Fibroblast of skin of scalp (primary cell): ENCODE data around the gene ANKS1B.

Experiments
- DNase-seq: peaks from one replicate; pipeline ENCODE4 v3.0.0-alpha.2; 2013

ANKS1B gene

DNA sequence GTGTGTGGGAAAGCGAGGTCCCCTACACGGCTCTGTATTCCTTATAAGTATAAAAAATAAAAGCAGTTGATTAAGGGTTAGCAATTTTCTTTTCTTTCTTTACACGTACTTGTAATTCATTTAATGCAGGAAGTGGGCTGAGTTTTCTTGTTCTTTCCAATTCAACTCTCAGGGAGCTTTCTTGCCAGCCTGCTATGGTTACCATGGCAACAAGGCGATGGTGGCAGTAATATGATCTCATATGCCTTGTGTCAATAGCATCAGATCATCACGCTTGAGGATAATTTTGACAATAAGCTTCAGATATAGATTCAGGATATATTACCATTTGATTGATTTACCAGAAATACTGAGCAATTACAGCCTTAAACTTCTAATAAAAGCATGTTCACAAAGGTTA is 873.1 kb downstream of the ANKS1B start:
- peak; percentile 4 for DNase-seq

DNA sequence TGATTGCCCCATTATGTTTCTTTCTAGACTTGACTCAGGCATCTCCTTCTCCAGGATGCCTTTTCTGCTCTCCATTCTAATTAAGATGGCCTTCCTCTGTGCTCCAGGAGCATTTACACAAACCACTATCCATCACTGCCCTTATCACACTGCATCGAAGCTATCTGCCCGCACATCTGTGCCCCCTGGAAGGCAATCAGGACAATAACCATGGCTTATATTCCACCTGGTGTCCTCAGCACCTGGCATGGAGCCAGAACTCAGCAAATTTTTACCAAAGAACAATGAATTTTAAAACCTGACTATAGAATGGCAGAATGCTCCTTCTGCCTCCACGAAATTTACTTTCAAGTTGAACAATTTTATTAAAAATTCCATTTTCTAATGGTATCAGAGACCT is 873.9 kb downstream of the ANKS1B start:
- no peak for DNase-seq

DNA sequence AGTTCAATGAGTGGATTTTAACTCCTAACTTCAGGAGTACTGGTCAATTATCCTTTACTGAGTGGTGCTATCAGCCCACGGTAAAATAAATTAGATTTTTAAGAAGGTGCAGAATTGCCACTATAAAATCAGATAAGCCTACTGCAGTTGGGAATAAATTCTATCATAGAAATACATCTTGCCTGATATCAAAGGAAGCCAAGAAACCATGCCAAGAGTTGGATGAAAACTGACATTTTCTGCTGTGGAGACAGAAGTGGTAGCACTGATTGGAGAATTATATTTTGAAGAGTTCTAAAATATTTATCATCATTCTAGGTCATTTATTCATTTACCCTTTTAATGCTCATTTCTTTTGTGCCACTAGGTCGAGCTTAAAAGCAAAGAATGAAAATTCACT is 874.5 kb downstream of the ANKS1B start:
- DNase-seq: no peak

DNA sequence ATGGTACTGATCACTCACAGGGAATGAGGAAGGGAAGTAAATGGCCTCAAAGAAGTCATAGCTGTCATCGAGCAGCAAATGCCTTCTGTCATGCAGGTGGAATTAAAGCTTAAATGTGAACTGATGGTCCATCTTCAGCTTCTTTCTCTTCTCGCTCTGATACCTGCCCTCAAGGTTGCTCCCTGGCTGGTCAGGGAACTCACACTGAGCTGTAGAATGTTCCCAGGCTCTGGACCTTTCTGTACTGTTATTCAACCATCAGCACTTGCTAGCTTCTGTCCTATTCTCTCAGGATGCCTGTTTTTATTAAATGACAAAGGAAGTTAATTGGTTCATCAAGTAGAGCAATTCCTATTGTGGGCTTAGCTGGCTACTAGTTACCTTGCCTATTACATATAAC is 875.8 kb downstream of the ANKS1B start:
- DNase-seq: no peak

DNA sequence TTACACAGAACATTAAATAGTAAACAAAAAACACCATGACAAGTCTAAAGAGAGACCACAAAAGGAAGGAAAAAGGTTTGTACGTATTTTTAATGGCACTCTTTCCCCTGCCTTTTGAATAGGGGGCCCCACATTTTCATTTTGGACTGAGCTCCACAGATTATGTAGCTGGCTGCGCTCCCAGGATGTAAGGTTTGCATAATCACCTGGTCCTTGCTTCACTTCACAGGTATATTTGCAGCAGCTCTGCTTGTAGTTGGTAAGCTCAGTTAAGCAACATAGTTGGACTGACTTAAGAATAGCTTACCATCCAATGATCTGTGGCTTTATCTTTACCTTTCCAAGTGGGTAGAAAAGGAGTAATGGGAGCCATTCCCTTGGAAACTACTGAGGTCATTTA is 885.0 kb downstream of the ANKS1B start:
- no peak for DNase-seq

DNA sequence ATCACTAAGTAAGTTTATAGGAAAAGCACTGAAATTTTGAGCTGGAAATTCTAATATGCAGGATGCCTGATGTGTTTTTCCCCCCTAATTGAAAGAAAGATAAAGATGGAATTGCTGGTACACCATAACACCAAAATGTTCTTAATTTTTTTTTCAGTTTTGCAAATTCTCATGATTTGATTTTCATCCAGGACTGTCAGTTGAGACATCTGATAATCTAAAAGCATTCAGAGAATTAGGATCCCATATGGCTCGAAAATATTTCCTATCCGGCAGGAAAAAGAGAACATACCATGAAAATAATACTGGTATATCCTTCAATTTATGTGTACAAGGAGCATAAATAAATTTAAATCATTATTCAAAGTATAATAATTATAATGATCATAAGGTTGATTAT is 887.6 kb downstream of the ANKS1B start:
- DNase-seq: no peak

DNA sequence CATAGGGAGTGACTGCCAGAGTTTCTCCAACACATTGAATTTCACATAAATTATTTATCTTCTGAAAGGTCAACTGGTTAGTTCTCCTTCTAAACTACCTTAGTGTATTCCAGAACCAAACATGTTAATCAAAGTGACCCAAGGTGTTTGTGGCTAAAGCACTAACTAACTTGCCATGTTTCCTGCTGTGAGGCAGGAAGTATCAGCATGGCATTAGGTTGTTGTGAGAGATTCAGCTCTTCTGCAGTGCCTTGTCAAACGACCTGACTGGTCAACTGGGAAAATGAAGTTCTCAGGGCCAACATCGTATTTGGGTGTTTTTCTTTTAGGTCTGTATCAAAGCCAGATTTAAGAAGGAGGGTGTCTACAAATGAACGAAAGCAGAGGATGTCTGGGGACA is 891.6 kb downstream of the ANKS1B start:
- no peak for DNase-seq

DNA sequence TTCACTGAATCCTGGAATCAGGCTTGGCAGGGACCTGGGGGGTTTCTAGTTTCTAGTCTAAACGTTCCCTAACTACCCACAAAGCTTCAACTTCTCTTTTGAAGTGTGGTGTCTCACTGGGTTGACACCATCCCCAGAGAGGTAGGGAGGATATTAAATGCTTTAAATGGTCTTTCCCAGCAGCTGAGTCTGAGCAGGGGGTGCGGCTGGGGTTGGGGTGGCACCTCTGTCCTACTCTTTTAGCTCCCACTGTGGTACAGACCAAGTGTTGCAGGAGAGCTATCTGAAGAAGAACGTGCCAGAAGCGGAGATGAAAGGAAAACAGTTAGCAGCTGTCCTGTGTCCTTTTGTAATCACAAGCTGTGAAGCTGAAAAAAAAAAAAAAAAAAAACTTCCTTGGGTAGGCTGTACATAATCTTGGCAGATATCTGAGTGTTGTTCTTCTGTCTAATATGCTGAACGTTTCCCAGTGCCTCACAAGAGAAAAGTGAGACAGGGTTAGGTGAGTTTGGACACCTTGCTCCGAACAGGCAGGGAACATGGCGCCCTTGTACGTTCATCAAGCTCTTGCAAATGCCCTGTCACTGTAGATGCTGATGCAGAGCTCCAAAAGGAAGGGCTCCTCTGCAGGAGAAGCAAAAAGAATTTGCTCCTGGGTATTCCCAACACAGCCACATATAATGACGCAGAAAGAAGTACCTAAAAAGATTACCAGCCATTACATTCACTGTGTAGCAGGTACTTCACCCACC is 892.5 kb downstream of the ANKS1B start:
- DNase-seq: no peak

DNA sequence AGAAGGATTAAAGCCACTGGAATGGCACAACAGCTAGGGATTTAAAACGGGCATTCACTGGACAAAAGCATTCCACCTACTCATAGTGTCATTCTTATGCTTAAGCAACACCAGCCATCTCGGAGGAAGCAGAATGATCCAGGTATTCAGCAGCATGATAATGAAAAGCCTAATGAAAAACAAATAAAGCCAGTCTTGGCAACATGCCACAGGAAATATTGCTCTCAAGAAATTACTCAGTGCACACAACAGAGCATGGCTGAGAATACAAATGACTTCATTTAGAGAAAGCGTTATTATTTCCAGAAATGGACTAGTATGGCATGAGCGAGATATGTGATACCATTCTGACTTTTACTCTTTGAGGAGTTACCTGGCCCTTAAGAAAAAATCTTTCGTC is 897.5 kb downstream of the ANKS1B start:
- DNase-seq: no peak

DNA sequence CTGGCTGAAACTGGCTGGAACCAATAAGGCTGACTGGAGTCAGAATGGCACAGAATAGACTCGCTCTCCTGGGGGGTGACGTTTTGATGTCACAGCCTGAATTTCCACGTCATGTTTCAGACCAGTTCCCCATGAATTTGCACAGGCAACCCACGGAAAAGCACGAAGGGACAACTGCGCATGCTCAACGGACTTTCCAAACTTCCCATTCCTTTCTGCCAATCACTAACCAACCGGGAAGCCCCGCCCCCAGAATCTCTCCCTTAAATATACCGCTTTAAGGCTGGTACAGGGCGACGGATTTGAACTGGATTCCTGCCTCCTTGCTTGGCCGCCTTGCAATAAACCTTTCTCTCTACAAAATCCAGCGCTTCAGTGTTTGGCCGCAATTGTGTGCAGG is 904.9 kb downstream of the ANKS1B start:
- no peak for DNase-seq

DNA sequence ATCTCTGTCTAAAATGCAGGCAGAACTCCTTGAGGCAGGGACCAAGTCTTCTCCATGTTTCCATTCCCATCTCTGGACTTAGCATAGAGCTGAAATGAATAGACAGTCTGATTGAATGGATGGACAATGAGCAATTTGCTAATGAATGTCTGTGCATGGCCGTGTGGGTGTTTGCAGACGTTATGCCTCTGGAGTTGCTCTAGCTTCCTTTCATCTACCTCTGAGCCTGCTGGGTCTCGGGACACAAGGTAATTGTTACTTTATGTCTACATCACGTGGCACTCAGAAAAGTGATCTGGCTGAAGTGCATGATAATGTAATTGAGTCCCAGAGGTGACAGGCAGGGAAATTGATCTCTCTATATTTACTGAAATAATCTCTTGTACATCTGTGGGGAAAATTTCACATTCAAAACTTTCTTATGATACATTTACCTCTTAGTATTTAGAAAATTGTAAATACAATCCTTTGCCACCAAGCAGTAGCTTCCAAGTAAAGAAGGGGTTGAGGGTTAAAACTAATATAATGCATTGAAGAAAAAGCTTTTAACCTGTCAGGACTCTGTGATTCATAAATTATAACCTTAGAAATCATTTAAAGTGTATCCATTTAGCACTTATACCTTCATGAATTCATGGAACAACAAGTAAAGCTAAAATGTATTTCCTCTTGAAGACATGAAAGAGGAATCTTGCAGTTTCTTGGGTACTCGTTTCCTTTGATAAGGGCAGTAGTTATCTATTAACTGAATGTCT is 915.6 kb downstream of the ANKS1B start:
- DNase-seq: no peak

DNA sequence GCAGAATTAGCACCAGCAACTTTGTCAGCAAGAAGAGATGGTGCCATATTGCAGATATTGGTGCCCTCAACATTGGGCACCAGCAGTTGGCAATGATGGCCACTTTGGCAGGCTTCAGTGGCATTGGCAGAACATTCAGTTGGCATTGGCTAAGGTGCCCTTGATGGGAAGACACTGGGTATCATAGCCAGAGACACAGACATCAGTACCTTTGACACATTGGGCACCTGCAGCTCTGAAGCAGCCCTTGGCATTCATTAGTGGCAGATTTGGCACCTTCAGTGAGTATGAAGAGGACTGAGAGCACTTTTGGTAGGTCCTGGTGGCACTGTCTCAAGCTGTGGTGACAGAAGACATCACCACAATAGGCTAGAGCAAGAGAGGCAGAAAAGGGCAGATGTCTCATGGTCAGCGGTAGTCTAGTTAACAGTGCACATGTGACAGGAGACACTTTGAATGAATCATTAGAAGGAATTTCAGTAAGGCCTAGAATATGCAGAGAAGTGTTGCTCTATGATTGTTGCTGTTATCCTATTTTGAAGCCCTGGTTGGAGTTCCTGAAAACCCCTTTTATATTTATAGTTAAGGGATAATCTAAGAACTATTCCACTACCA is 917.5 kb downstream of the ANKS1B start:
- DNase-seq: no peak

DNA sequence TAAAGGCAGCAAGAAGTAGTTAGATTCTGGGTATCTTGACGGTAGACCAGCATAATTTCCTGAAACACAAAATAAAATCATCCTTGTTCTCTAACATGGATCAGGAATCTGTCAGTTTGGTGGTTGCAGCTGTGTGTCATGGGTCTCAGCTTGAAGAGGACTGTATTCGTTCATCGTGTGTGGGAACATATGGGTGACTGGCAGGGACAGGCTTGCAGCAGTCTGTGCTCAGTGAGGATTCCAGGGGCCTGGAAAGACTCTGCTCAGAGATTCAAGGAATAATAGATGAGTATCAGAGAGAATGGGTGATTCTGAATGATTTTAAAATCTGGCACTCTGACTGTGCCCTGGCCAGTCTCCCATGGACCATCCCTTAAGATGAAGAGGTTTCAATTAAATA is 918.0 kb downstream of the ANKS1B start:
- no peak for DNase-seq

DNA sequence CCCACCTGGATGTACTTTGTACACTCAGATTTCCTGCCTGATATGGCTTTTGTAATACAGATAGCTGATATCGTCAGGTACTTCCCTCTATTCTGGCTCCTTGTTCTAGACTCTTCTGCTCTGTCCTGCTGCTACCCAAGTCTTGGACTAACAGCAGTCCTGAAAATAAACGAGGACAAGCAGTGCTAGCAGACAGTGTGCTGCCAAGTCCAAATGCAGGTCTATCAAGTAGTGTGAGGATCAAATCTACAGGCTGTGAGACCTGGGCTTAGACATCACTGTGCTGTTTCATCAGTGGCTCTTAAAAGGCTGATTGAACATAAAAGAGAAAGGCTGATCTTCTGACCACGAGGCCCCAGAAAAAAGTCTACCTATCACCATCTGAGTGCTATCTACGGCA is 921.6 kb downstream of the ANKS1B start:
- DNase-seq: no peak

DNA sequence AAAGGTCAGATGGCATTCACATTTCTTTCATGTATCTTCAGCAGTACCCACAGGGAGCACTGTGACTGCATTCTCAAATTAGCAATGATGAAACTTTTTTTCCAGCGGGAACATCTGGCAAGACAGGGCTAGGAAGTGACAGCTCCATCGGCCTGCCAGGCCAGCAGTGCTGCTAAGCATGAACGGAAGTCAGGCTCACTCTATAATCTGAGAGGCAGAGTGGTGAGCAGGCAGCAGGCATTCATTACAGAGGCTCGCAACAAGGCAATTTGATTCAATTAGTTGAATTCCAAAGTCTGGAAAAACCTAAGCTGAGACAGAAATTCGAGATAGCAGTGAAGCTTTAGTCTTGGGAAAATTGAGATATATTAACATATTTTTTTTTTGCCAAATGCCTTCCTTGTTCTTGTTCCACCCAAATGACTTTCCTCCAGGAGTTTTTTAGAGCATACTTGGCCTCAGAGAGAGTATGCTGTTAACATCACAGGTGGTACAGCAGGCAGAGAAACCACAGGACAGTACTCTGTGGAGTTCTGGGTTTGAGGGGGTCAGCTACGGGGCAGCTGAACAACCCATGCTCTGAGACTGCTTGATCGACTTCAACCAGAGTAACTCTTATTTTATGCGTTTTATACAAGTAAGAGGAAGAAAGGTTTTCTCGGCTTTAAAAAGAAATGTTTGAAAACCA is 924.8 kb downstream of the ANKS1B start:
- DNase-seq: peak; percentile 80

DNA sequence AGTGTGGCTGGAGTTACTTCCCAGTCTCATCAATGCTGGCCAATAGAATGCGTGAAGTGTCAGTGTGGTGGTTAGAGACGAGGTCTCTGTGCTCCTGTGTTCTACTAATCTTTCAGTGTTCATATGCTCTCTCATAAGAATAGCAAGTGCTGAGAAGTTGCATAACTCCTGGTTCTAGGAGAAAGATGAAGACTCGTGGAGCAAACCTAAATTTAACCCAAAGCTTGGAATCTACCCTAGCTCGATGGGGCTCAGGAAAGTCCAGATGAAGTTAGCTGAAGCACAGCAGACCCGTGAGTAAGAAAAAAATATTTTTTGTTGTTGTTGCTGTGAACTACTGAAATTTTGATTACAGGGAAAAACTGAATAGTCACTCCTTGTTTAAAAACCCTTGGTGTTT is 927.1 kb downstream of the ANKS1B start:
- DNase-seq: no peak

DNA sequence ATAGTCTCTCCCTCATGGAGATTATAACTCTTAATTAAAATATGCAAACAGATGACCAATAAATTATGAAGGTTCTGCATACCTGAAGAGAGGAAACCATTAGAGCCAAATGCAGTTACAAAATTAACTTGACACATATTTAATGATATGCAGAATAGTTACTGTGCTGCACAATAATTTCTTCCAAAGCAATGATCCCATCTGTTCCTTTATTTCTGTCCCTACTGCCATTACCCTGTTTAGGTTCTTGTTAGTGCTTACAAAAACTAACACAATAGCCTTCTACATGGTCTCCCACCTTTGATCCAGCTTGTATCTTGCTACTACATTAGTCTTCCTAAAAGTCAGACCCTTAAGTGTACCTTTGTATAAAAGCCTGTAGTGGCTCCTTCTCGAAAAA is 928.5 kb downstream of the ANKS1B start:
- DNase-seq: no peak

DNA sequence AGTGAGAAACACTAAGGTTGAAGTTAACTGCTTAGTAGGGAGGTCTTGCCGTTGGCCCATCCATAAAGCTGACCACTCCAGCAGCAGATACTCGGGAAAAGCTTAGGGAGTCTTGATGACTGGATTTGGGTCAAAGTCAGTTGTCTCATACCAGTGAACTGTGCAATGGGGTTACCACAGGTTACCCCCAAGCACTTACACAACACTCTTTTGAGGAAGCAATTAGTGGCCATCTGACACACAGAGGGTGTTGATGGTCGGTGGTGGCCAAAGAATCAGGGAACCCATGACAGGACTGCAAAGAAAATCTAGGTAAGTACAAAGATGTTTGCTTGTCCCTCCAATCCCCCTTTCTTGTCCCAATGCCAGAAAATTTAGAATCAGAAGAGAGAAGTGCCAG is 929.4 kb downstream of the ANKS1B start:
- DNase-seq: no peak

DNA sequence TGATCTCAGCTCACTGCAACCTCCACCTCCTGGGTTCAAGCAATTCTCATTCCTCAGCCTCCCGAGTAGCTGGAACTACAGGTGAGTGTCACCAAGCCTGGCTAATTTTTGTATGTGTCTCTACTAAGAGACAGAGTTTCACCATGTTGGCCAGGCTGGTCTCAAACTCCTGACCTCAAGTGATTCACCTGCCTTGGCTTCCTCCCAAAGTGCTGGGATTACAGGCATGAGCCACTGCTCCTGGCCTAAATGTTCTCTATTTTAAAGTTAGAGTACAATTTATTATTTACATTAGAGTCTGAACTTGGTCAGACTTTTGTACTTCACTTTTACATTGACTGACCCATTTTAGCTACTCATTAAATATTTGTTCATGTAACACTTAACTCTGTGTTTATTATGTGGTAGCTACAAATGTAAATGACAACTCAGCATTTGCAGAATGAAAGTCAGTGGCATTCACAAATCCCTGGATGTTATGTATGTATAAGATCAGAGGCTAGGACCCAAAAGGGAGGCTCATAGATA is 930.1 kb downstream of the ANKS1B start:
- peak; percentile 4 for DNase-seq

DNA sequence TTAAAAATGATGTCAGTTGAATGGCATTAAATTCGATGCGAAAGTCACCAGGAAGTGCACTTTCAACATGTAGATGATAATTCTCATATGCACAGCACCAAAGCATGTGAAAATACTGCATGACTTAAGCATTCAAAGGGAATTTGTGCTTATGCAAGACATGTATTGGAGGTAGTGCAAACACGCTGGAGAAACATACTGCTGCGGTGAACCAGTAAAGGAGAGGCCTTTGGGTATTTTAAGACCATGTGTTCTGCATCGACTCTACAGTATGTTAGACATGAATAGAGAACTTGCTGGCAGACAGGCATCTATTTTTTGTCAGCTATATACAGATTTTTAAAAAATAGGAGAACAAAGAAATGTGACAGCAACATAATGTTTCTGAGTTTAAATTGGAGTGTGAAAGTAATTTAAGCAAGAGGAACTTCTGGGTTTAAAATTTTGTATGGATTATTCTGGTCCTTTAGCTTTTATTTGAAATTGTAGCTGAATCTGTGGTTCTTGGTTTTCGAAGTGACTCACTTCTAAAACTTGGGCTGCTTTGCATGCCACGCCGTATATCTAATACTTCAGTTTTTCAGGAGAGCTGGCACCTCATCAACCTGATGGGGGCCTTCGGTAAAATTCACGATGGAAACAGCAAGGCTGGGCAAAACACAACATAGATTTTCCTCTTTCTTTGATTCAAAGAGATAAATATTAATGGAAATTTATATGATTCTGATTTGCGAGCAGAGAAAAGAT is 930.9 kb downstream of the ANKS1B start:
- peak; percentile 84 for DNase-seq

DNA sequence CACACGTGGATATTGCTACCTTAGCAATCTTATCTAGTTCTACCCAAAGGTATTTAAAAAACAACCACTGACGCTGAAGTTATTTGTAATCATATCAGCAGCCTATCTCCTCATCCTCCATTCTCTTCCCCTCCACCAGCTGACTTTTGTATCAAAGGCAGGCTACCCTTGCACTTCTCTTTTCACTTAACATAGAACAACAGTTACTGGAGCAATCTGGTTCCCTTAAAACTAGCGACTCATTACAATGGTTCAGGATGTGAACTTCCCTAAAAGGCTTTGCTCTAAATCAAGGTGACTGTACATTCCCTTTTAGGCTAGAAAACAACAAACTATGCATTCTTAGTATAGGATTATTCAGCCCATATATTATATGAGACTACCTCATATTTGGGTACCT is 935.0 kb downstream of the ANKS1B start:
- no peak for DNase-seq

DNA sequence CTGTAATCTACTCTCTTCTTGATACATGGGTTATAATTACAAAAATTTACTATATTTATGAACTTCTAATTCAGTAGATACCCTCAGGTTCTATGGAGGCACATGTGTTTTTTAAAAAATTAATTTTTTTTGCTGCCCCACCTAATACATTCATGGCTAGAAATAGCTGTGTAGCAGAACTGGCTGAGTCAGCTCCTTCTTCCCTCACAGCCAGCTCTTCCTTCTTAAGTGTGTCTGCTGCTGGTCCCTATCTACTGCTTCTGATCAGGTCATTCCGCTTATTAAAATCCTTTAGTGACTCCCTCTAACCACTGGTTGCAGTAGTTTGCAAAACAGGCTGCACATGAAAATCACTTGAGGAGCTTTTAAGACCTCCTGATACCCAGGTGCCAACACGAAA is 939.6 kb downstream of the ANKS1B start:
- DNase-seq: no peak
